HepG2 (cell line): ENCODE data around the gene RCCD1. TPM values are rescaled to one million over a fixed set of nuclear protein-coding genes. Genes with fewer than 3 reads are reported as not detected.
A peak's percentile ranks its signal among the peaks of the same experiment; 100 is the strongest.

ENCODE experiments used
- AKAP8 ChIP-seq: sonication (generic); formaldehyde crosslinking; IDR thresholded peaks from 2 replicates; pipeline ENCODE4 v1.5.1; 2020; ENCODE audit warnings: mild to moderate bottlenecking, missing genetic modification reagents
- CEBPB ChIP-seq: IDR thresholded peaks from 2 replicates; pipeline ENCODE4 v1.6.1; 2011; ENCODE audit warnings: low read depth, low read length, improper control_type of control experiment, borderline replicate concordance
- CREB1 ChIP-seq, 2 experiments: fragments of 450-650 bp in 1 of 2; IDR thresholded peaks; 2 replicates each; pipeline ENCODE4 v1.6.1; 2016 to 2017; ENCODE audit warnings: control low read depth in 1 of 2, mild to moderate bottlenecking in 1 of 2, missing compliant biosample characterization in 1 of 2, missing genetic modification characterization in 1 of 2
- EED ChIP-seq: sonication (generic); formaldehyde crosslinking; IDR thresholded peaks from 2 replicates; pipeline ENCODE4 v1.5.0; 2020; ENCODE audit warnings: mild to moderate bottlenecking, missing genetic modification reagents
- HBP1 ChIP-seq: IDR thresholded peaks from 2 replicates; pipeline ENCODE4 v1.6.1; 2016; ENCODE audit warnings: low read depth, control low read depth
- HDAC6 ChIP-seq: fragments of 200-600 bp; sonication (generic); IDR thresholded peaks from 2 replicates; pipeline ENCODE4 v1.7.0; 2017; ENCODE audit warnings: mild to moderate bottlenecking, antibody characterized with exemption, low read length, low read depth
- KDM6A ChIP-seq: IDR thresholded peaks from 2 replicates; pipeline ENCODE4 v1.6.1; 2016; ENCODE audit warnings: low read depth
- MEIS1 ChIP-seq: sonication (generic); formaldehyde crosslinking; IDR thresholded peaks from 2 replicates; pipeline ENCODE4 v1.9.0; 2021; ENCODE audit warnings: mild to moderate bottlenecking, missing genetic modification reagents, moderate library complexity, borderline replicate concordance
- NCOA1 ChIP-seq: sonication (generic); formaldehyde crosslinking; IDR thresholded peaks from 2 replicates; pipeline ENCODE4 v1.9.0; 2021; ENCODE audit warnings: missing genetic modification reagents
- SRSF1 ChIP-seq: fragments of 200-400 bp; formaldehyde crosslinking; optimal IDR thresholded peaks from 2 replicates; pipeline ENCODE3; 2017; ENCODE audit warnings: mild to moderate bottlenecking, low read depth, low read length, moderate library complexity
- TMF1 ChIP-seq: sonication (generic); formaldehyde crosslinking; IDR thresholded peaks from 2 replicates; pipeline ENCODE4 v1.8.1; 2022; ENCODE audit warnings: low read depth, missing genetic modification reagents
- YEATS2 ChIP-seq: sonication (generic); formaldehyde crosslinking; IDR thresholded peaks from 2 replicates; pipeline ENCODE4 v1.4.0; 2020; ENCODE audit warnings: missing genetic modification reagents, borderline replicate concordance
- ZC3H13 ChIP-seq: sonication (generic); formaldehyde crosslinking; IDR thresholded peaks from 2 replicates; pipeline ENCODE4 v1.8.1; 2023; ENCODE audit warnings: mild to moderate bottlenecking, missing genetic modification reagents, moderate library complexity
- ZGPAT ChIP-seq: IDR thresholded peaks from 2 replicates; pipeline ENCODE4 v1.6.1; 2016; ENCODE audit warnings: mild to moderate bottlenecking
- ZIK1 ChIP-seq: sonication (generic); formaldehyde crosslinking; IDR thresholded peaks from 2 replicates; pipeline ENCODE4 v1.5.0; 2020; ENCODE audit warnings: mild to moderate bottlenecking, low read depth, missing genetic modification reagents, borderline replicate concordance
- ZKSCAN5 ChIP-seq: sonication (generic); formaldehyde crosslinking; IDR thresholded peaks from 2 replicates; pipeline ENCODE4 v1.5.1; 2020; ENCODE audit warnings: mild to moderate bottlenecking, missing genetic modification reagents
- ZNF251 ChIP-seq: sonication (generic); formaldehyde crosslinking; IDR thresholded peaks from 2 replicates; pipeline ENCODE4 v1.9.0; 2021; ENCODE audit warnings: mild to moderate bottlenecking, missing genetic modification reagents
- ZNF432 ChIP-seq: sonication (generic); formaldehyde crosslinking; IDR thresholded peaks from 2 replicates; pipeline ENCODE4 v1.5.0; 2020; ENCODE audit warnings: missing genetic modification reagents, mild to moderate bottlenecking, borderline replicate concordance
- ZNF547 ChIP-seq: sonication (generic); formaldehyde crosslinking; IDR thresholded peaks from 2 replicates; pipeline ENCODE4 v1.5.1; 2020; ENCODE audit warnings: mild to moderate bottlenecking, missing genetic modification reagents
- polyA plus RNA-seq, 8 experiments: library from polyadenylated mRNA; depleted of rRNA in 3 of 8; stranded (reverse) in 7 of 8; unstranded in 1 of 8; fragments of >200 nt; fragmentation: Illumina TruSeq in 4 of 8; extraction: Trizol in 4 of 8; gene quantifications; 2 replicates each; pipeline versions ENCODE4 v1.2.1 to v1.2.3, GENCODE V29; 2011 to 2016; ENCODE audit warnings: low read depth in 4 of 8, missing spikeins in 1 of 8, mixed read lengths in 1 of 8; ENCODE audit not compliant: insufficient read depth in 1 of 8
- total RNA-seq, 5 experiments: library from RNA; depleted of rRNA; stranded (reverse); fragments of >200 nt; fragmentation: Illumina TruSeq; extraction: Trizol; gene quantifications; 2 replicates each; pipeline ENCODE4 v1.2.3, GENCODE V29; 2016; ENCODE audit warnings: low read depth in 1 of 5
- TF ChIP-seq, protein P1 (sequence below): sonication (generic); formaldehyde crosslinking; IDR thresholded peaks from 2 replicates; pipeline ENCODE4 v1.8.0; 2022; ENCODE audit warnings: mild to moderate bottlenecking, missing genetic modification reagents, borderline replicate concordance
- TF ChIP-seq, protein P2 (sequence below): sonication (generic); formaldehyde crosslinking; conservative IDR thresholded peaks from 2 replicates; pipeline ENCODE4 v1.4.0; 2020; ENCODE audit warnings: mild to moderate bottlenecking, missing genetic modification reagents, moderate library complexity

Gene RCCD1
- total and polyA plus RNA-seq, 2 of the 13 experiments (the other 11 are each of a cell fraction or from before 2014, with no cell fraction given): 14.1 to 15.1 TPM

GRCh38 chr15:90931828-90932659 lies 22.6 kb upstream of the RCCD1 start, which contains the start of gene HDDC3 (continued):
- TF ChIP-seq, protein P1, sequence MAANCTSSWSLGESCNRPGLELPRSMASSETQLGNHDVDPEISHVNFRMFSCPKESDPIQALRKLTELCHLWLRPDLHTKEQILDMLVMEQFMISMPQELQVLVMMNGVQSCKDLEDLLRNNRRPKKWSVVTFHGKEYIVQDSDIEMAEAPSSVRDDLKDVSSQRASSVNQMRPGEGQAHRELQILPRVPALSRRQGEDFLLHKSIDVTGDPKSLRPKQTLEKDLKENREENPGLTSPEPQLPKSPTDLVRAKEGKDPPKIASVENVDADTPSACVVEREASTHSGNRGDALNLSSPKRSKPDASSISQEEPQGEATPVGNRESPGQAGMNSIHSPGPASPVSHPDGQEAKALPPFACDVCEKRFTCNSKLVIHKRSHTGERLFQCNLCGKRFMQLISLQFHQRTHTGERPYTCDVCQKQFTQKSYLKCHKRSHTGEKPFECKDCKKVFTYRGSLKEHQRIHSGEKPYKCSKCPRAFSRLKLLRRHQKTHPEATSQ (CRISPR knock-in tag): no peak
- 0 out of 2 replicates have a peak, but pooled peaks have one; percentile 71 for TF ChIP-seq ZC3H13 (CRISPR knock-in tag)
- no peak for TF ChIP-seq MEIS1
- peak; percentile 69 for TF ChIP-seq SRSF1
- peak; percentile 93 for TF ChIP-seq HBP1 (CRISPR knock-in tag)
- no peak for TF ChIP-seq KDM6A (CRISPR knock-in tag)
- peak; percentile 81; the same call in 1 of the 2 replicates for TF ChIP-seq TMF1 (CRISPR knock-in tag)
- no peak for TF ChIP-seq ZNF432 (CRISPR knock-in tag)
- peak; percentile 46; the same call in 1 of the 2 replicates for TF ChIP-seq CREB1 (IDR thresholded peaks at IDR 0.05)
- TF ChIP-seq CREB1 (CRISPR knock-in tag; IDR thresholded peaks at IDR 0.05): no peak
- TF ChIP-seq ZIK1 (CRISPR knock-in tag): 0 out of 2 replicates have a peak, but pooled peaks have one; percentile 75
- no peak for TF ChIP-seq HDAC6
- TF ChIP-seq ZGPAT (CRISPR knock-in tag): peak; percentile 84
- peak; percentile 91 for TF ChIP-seq YEATS2 (CRISPR knock-in tag)
- TF ChIP-seq ZNF547: no peak
- TF ChIP-seq AKAP8 (CRISPR knock-in tag): peak; percentile 37; the same call in 1 of the 2 replicates
- no peak for TF ChIP-seq ZKSCAN5
- TF ChIP-seq ZNF251 (CRISPR knock-in tag): no peak
- TF ChIP-seq NCOA1 (CRISPR knock-in tag): peak; percentile 90
- TF ChIP-seq, protein P2, sequence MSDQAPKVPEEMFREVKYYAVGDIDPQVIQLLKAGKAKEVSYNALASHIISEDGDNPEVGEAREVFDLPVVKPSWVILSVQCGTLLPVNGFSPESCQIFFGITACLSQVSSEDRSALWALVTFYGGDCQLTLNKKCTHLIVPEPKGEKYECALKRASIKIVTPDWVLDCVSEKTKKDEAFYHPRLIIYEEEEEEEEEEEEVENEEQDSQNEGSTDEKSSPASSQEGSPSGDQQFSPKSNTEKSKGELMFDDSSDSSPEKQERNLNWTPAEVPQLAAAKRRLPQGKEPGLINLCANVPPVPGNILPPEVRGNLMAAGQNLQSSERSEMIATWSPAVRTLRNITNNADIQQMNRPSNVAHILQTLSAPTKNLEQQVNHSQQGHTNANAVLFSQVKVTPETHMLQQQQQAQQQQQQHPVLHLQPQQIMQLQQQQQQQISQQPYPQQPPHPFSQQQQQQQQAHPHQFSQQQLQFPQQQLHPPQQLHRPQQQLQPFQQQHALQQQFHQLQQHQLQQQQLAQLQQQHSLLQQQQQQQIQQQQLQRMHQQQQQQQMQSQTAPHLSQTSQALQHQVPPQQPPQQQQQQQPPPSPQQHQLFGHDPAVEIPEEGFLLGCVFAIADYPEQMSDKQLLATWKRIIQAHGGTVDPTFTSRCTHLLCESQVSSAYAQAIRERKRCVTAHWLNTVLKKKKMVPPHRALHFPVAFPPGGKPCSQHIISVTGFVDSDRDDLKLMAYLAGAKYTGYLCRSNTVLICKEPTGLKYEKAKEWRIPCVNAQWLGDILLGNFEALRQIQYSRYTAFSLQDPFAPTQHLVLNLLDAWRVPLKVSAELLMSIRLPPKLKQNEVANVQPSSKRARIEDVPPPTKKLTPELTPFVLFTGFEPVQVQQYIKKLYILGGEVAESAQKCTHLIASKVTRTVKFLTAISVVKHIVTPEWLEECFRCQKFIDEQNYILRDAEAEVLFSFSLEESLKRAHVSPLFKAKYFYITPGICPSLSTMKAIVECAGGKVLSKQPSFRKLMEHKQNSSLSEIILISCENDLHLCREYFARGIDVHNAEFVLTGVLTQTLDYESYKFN: no peak; the same call in 1 of the 2 replicates
- TF ChIP-seq CEBPB: no peak
- TF ChIP-seq EED (CRISPR knock-in tag): 0 out of 2 replicates have a peak, but pooled peaks have one; percentile 75
